Measurements from ENCODE around the gene CYP51A1. TPM values are rescaled to one million over a fixed set of nuclear protein-coding genes. Genes with fewer than 3 reads are reported as not detected.

CYP51A1 gene
- total and polyA plus RNA-seq, 2 of the 13 experiments (the other 11 are each of a cell fraction or from before 2014, with no cell fraction given), result 15.4 to 260 TPM

GRCh38 chr7:92133737-92134270 is 473 bp downstream of the CYP51A1 start (continued):
- TF ChIP-seq REL (CRISPR knock-in tag; conservative IDR thresholded peaks at IDR 0.05) (no peak), PPARG (CRISPR knock-in tag; conservative IDR thresholded peaks at IDR 0.05) (no peak; the same call in 1 of the 2 replicates), ZNF333 (CRISPR knock-in tag; IDR thresholded peaks at IDR 0.05; ENCODE audit: borderline replicate concordance) (peak; percentile 64), ZFP1 (CRISPR knock-in tag; IDR thresholded peaks at IDR 0.05) (0 out of 2 replicates have a peak, but pooled peaks have one; percentile 10), CENPX (CRISPR knock-in tag; IDR thresholded peaks at IDR 0.05) (no peak), CENPT (CRISPR knock-in tag; IDR thresholded peaks at IDR 0.05; ENCODE audit: low read depth) (peak; percentile 29; the same call in 1 of the 2 replicates), ZNF558 (CRISPR knock-in tag; IDR thresholded peaks at IDR 0.05; ENCODE audit: borderline replicate concordance) (no peak), ZFY (CRISPR knock-in tag; IDR thresholded peaks at IDR 0.05) (0 out of 2 replicates have a peak, but pooled peaks have one; percentile 1), HMGXB3 (CRISPR knock-in tag; IDR thresholded peaks at IDR 0.05; ENCODE audit: borderline replicate concordance) (no peak), SMAD3 (CRISPR knock-in tag; IDR thresholded peaks at IDR 0.05) (0 out of 2 replicates have a peak, but pooled peaks have one; percentile 10), ZNF720 (CRISPR knock-in tag; IDR thresholded peaks at IDR 0.05) (0 out of 2 replicates have a peak, but pooled peaks have one; percentile 10), ETV6 (CRISPR knock-in tag; conservative IDR thresholded peaks at IDR 0.05) (0 out of 2 replicates have a peak, but pooled peaks have one; percentile 66), FUBP1 (CRISPR knock-in tag; IDR thresholded peaks at IDR 0.05; ENCODE audit: borderline replicate concordance) (no peak)
- TF ChIP-seq, protein P1, sequence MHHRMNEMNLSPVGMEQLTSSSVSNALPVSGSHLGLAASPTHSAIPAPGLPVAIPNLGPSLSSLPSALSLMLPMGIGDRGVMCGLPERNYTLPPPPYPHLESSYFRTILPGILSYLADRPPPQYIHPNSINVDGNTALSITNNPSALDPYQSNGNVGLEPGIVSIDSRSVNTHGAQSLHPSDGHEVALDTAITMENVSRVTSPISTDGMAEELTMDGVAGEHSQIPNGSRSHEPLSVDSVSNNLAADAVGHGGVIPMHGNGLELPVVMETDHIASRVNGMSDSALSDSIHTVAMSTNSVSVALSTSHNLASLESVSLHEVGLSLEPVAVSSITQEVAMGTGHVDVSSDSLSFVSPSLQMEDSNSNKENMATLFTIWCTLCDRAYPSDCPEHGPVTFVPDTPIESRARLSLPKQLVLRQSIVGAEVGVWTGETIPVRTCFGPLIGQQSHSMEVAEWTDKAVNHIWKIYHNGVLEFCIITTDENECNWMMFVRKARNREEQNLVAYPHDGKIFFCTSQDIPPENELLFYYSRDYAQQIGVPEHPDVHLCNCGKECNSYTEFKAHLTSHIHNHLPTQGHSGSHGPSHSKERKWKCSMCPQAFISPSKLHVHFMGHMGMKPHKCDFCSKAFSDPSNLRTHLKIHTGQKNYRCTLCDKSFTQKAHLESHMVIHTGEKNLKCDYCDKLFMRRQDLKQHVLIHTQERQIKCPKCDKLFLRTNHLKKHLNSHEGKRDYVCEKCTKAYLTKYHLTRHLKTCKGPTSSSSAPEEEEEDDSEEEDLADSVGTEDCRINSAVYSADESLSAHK (CRISPR knock-in tag; IDR thresholded peaks at IDR 0.05; ENCODE audit: borderline replicate concordance), result no peak
- TF ChIP-seq, protein P2, sequence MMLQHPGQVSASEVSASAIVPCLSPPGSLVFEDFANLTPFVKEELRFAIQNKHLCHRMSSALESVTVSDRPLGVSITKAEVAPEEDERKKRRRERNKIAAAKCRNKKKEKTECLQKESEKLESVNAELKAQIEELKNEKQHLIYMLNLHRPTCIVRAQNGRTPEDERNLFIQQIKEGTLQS (CRISPR knock-in tag; IDR thresholded peaks at IDR 0.05), result peak; percentile 15; the same call in 1 of the 2 replicates
- TF ChIP-seq, protein P3, sequence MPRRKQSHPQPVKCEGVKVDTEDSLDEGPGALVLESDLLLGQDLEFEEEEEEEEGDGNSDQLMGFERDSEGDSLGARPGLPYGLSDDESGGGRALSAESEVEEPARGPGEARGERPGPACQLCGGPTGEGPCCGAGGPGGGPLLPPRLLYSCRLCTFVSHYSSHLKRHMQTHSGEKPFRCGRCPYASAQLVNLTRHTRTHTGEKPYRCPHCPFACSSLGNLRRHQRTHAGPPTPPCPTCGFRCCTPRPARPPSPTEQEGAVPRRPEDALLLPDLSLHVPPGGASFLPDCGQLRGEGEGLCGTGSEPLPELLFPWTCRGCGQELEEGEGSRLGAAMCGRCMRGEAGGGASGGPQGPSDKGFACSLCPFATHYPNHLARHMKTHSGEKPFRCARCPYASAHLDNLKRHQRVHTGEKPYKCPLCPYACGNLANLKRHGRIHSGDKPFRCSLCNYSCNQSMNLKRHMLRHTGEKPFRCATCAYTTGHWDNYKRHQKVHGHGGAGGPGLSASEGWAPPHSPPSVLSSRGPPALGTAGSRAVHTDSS (CRISPR knock-in tag; conservative IDR thresholded peaks at IDR 0.05), result no peak

Data from HepG2 (cell line).